Measurements from ENCODE around the gene ITGAD. TPM values are rescaled to one million over a fixed set of nuclear protein-coding genes. Genes with fewer than 3 reads are reported as not detected.

Gene ITGAD
- total RNA-seq, 1 donor from 2014 or later = not detected

- no peak overlapping the region for H3K27ac Mint-ChIP-seq (ENCODE audit: unreplicated experiment)
- no peak for TF ChIP-seq CTCF (IDR thresholded peaks at IDR 0.05)
- peak; percentile 43 for DNase-seq (ENCODE audit: low spot score)
- peaks cover 70% of the 10 kb centered on the region for H3K4me1 Mint-ChIP-seq (ENCODE audit: low read depth)
- H3K4me3 Mint-ChIP-seq (ENCODE audit: unreplicated experiment) = peak overlapping the region; percentile 33
- H3K27me3 Mint-ChIP-seq (ENCODE audit: low read depth) = no peaks in the 10 kb centered on the region
- no peaks in the 10 kb centered on the region for H3K9me3 Mint-ChIP-seq (ENCODE audit: low read depth)
- no peaks in the 10 kb centered on the region for H3K36me3 Mint-ChIP-seq (ENCODE audit: low read depth)
These were observed 63.8 kb downstream of the ITGAD start for GRCh38 chr16:31456988-31457360.

- peak; percentile 49 for TF ChIP-seq CTCF (IDR thresholded peaks at IDR 0.05)
- H3K4me1 Mint-ChIP-seq (ENCODE audit: low read depth) = peaks cover 58% of the 10 kb centered on the region
- H3K9me3 Mint-ChIP-seq (ENCODE audit: low read depth) = no peaks in the 10 kb centered on the region
- peak overlapping the region; percentile 86 for H3K4me3 Mint-ChIP-seq (ENCODE audit: unreplicated experiment)
- peaks cover 4% of the 10 kb centered on the region for H3K36me3 Mint-ChIP-seq (ENCODE audit: low read depth)
- peak overlapping the region; percentile 97 for H3K27ac Mint-ChIP-seq (ENCODE audit: unreplicated experiment)
- DNase-seq (ENCODE audit: low spot score) = peak; percentile 92
- no peaks in the 10 kb centered on the region for H3K27me3 Mint-ChIP-seq (ENCODE audit: low read depth)
These were observed 65.1 kb downstream of the ITGAD start for GRCh38 chr16:31458073-31458843.

GRCh38 chr16:31458844-31459686 is 65.9 kb downstream of the ITGAD start, which contains the start of gene ARMC5:
Gene ARMC5 (plus strand): TSS chr16:31459501. CDS start chr16:31459525, 24 bp downstream.
- H3K4me1 Mint-ChIP-seq (ENCODE audit: low read depth) = peaks cover 50% of the 10 kb centered on the region
- DNase-seq (ENCODE audit: low spot score) = peak; percentile 98
- H3K9me3 Mint-ChIP-seq (ENCODE audit: low read depth) = no peaks in the 10 kb centered on the region
- TF ChIP-seq CTCF (IDR thresholded peaks at IDR 0.05) = peak; percentile 81
- peaks cover 9% of the 10 kb centered on the region for H3K36me3 Mint-ChIP-seq (ENCODE audit: low read depth)
- H3K4me3 Mint-ChIP-seq (ENCODE audit: unreplicated experiment) = peak within 1 kb of the TSS; percentile 87
- no peaks in the 10 kb centered on the region for H3K27me3 Mint-ChIP-seq (ENCODE audit: low read depth)
- H3K27ac Mint-ChIP-seq (ENCODE audit: unreplicated experiment) = peak within 1 kb of the TSS; percentile 97

- Mint-ChIP-seq H3K27me3 (ENCODE audit: low read depth) (no peaks in the 10 kb centered on the region), H3K36me3 (ENCODE audit: low read depth) (peaks cover 12% of the 10 kb centered on the region), H3K9me3 (ENCODE audit: low read depth) (no peaks in the 10 kb centered on the region), H3K4me1 (ENCODE audit: low read depth) (peaks cover 43% of the 10 kb centered on the region), H3K27ac (ENCODE audit: unreplicated experiment) (peak overlapping the region; percentile 97), H3K4me3 (ENCODE audit: unreplicated experiment) (peak overlapping the region; percentile 87)
- TF ChIP-seq CTCF (IDR thresholded peaks at IDR 0.05) = no peak
- DNase-seq (ENCODE audit: low spot score) = peak; percentile 100
These were observed 66.8 kb downstream of the ITGAD start for GRCh38 chr16:31459687-31460581.
